HG03175 (cell line): ENCODE measurements around the gene TAPBP.
"Not testable (repeated sequence)": the region's sequence is repeated elsewhere in the genome, so short reads cannot be mapped to it uniquely, and the experiment has no call there.

Experiments
- ATAC-seq: cut with Tn5 transposase; IDR thresholded peaks from one replicate; pipeline ENCODE4 v1.9.1; 2021; ENCODE audit warnings: mild to moderate bottlenecking, moderate library complexity; ENCODE audit not compliant: unreplicated experiment

The TAPBP gene

GRCh38 chr6:33313709-33314514, at the start of gene TAPBP:
Gene TAPBP (minus strand): TSS chr6:33314078. CDS start chr6:33314041, 37 bp downstream.
- ATAC-seq = peak; percentile 31

DNA sequence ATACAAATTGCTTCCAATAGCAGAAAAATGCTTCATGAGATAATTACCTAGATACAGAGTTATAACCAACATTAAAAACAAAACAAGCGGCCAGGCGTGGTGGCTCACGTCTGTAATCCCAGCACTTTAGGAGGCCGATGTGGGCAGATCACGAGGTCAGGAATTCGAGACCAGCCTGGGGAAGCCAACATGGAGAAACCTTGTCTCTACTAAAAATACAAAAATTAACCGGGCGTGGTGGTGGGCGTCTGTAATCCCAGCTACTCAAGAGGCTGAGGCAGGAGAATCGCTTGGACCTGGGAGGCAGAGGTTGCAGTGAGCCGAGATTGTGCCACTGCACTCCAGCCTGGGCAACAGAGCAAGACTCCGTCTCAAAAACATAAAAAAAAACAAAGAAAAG, 49.6 kb upstream of the TAPBP start:
- not testable (repeated sequence) for ATAC-seq

DNA sequence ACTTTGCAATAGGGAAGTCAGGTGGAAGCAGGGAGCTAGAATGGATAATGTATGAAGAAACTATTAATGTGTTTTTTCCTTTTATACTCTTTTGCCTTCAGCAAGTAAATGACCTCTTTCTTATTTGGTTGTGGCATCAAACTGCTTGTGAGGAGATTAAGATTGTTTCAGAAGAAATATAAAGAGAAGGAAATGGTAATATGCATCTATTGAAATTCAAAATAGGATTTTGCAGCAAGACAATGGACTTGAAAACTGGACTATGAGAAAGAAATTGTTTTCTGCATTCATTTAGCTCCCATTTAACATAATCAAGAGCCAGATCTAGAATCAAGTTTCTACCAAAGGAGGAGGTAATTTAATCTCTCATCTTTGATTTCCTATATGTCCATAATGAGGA, 45.5 kb upstream of the TAPBP start:
- ATAC-seq = no peak

GRCh38 chr6:33357160-33357871, 43.4 kb upstream of the TAPBP start:
- ATAC-seq = not testable (repeated sequence)

- no peak for ATAC-seq
These were observed 42.4 kb upstream of the TAPBP start for GRCh38 chr6:33356295-33356694.

DNA sequence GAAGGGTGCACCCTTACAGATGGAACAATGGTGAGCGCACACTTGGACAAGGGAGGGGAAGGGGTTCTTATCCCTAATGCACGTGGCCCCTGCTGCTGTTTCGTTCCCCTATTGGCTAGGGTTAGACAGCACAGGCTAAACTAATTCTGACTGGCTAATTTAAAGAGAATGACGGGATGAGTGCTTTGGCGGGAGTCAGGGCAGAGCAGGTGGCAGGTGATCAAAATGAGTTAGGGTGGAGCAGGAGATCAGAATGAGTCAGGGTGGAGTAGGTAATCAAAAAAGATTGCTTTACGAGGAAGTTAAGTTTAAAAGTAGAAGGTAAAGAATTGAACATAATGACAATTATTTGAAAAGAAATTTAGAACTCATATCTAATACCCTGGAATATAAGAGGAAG, 42.0 kb upstream of the TAPBP start:
- not testable (repeated sequence) for ATAC-seq

DNA sequence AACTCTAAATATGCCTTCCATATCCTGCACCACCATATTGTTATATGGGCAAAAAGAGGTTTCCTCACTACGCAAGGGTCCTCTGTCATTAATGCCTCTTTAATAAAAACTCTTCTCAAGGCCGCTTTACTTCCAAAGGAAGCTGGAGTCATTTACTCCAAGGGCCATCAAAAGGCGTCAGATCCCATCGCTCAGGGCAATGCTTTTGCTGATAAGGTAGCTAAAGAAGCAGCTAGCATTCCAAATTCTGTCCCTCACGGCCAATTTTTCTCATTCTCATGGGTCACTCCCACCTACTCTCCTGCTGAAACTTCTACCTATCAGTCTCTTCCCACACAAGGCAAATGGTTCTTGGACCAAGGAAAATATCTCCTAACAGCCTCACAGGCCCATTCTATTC, 33.9 kb upstream of the TAPBP start:
- no peak for ATAC-seq

GRCh38 chr6:33346972-33347371, 33.1 kb upstream of the TAPBP start:
- not testable (repeated sequence) for ATAC-seq

GRCh38 chr6:33344701-33345697, 31.1 kb upstream of the TAPBP start:
- ATAC-seq = peak; percentile 20

DNA sequence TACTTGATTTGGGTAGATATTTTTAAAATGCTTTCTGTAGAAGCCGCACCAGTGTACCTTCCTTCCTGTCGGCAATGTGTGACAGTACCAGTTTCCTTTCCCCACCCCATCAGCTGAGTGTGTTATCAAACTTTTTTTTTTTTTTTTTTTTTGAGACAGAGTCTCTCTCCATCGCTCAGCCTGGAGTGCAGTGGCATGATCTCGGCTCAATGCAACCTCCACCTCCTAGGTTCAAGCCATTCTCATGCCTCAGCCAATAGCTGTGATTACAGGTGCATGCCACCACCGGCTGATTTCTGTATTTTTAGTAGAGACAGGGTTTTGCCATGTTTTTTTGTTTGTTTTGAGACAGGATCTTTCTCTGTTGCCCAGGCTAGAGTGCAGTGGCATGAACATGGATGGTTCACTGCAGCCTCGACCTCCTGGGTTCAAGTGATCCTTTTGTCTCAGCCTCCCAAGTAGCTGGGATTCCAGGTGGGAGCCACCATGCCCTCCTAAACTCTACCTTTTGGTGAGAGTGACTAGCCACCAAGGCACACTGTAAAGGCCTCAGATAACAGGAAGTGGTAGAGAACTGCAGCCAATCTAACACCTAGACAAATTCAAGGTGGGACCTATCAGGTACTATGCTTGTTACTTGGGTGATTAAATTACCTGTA, 30.2 kb upstream of the TAPBP start:
- ATAC-seq = peak; percentile 57

DNA sequence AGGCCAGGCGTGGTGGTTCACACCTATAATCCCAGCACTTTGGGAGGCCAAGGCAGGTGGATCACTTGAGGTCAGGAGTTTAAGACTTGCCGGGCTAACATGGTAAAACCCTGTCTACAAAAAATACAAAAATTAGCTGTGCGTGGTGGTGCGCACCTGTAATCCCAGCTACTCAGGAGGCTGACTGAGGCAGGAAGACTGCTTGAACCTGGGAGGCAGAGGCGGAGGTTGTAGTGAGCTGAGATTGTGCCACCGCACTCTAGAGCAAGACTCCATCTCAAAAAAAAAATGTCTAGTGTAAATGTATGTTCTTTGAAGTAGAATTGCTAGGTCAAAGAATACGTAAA, 29.7 kb upstream of the TAPBP start:
- not testable (repeated sequence) for ATAC-seq

GRCh38 chr6:33339193-33339592, 25.3 kb upstream of the TAPBP start:
- ATAC-seq = no peak

- ATAC-seq = no peak
These were observed 22.6 kb upstream of the TAPBP start for GRCh38 chr6:33336495-33336894.

- ATAC-seq = no peak
These were observed 22.0 kb upstream of the TAPBP start for GRCh38 chr6:33335916-33336315.

- no peak for ATAC-seq
These were observed 19.8 kb upstream of the TAPBP start for GRCh38 chr6:33333666-33334065.

DNA sequence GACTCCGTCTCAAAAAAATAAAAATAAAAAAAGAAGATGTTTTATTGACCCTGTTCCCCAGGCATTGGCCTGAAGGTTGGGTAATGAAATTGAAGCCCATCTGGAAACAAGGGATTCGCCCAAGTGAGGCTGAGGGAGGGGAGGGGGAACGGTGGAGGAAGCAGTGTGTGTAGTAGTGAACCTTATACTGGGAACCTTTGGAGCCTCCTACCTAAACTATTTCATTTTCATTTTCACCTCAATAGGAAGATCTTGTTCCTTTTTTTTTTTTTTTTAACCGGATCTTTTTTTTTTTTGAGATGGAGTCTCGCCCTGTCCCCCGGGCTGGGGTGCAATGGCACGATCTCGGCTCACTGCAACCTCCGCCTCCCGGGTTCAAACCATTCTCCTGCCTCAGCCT, 16.9 kb upstream of the TAPBP start:
- no peak for ATAC-seq

GRCh38 chr6:33329058-33329457, 15.2 kb upstream of the TAPBP start:
- no peak for ATAC-seq

GRCh38 chr6:33324125-33324524, 10.2 kb upstream of the TAPBP start:
- ATAC-seq = no peak

DNA sequence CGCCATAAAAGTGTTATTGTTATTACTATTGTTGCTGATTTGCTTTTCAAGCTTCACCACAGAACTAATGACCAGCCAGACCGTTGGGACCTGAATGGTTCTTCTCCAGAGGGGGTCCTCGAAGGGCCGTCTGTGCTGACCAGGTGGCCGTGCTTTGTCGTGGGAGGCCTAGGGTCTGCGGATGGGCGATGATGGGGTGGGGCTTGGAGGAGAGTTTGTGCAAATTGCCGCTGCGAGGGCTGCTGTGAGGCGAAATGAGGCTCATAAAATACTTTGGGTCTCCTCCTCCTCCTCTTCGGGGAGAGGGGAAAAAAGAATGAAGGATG, 9.7 kb upstream of the TAPBP start:
- no peak for ATAC-seq

GRCh38 chr6:33321227-33321626, 7.3 kb upstream of the TAPBP start:
- no peak for ATAC-seq
